ENCODE results near the gene RTKN. TPM values are rescaled to one million over a fixed set of nuclear protein-coding genes. Genes with fewer than 3 reads are reported as not detected.
A peak's percentile ranks its signal among the peaks of the same experiment; 100 is the strongest.
"Not testable (repeated sequence)": the region's sequence is repeated elsewhere in the genome, so short reads cannot be mapped to it uniquely, and the experiment has no call there.

Gene RTKN, protein sequence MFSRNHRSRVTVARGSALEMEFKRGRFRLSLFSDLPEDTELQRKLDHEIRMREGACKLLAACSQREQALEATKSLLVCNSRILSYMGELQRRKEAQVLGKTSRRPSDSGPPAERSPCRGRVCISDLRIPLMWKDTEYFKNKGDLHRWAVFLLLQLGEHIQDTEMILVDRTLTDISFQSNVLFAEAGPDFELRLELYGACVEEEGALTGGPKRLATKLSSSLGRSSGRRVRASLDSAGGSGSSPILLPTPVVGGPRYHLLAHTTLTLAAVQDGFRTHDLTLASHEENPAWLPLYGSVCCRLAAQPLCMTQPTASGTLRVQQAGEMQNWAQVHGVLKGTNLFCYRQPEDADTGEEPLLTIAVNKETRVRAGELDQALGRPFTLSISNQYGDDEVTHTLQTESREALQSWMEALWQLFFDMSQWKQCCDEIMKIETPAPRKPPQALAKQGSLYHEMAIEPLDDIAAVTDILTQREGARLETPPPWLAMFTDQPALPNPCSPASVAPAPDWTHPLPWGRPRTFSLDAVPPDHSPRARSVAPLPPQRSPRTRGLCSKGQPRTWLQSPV
- polyA plus RNA-seq (2012; ENCODE audit: insufficient read depth, insufficient read length): 2.0 TPM

DNA sequence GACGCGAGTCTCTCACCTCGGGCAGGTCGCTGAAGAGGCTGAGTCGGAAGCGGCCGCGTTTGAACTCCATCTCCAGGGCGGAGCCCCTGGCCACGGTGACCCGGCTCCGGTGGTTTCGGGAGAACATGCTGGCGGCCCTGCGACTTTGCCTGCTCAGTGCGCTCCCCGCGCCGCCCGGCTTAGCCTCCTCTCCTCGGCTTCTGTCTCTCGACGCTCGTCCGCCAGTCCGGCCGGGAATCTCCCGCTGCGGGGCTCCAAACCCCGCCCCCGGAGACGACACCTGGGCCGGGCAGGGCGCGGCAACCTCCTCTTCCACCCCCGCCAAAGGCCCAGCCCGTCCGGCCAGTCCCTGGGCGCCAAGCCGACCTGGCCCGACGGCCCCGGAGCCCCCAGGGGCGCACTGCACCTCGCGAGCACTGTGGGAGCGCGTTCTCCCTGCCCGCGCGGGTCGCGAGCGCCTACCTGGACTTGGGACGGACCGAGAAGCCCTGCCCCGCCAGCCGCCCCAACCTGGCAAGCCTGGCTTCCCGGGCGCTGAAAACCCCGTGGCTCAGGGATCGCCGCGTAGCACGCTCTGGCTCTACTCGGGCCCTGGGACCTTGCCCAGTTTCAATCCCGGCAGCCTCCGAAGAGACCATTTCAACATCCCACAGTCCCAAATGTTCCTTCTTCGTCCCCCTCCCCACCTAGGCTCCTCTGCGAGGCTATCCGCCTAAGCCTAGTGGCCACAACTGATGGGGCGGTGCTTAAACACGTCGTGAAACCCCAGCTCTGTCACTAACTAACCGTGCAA is at the start of gene RTKN:
Gene RTKN (minus strand): TSS at position 248 of the 793 bp plus-strand sequence. CDS start 121 bp downstream, at position 127.
- H3K4me3 ChIP-seq (ENCODE audit: low read length): no peak within 1 kb of the TSS
- no peak for DNase-seq (ENCODE audit: low read depth, low spot score)

DNA sequence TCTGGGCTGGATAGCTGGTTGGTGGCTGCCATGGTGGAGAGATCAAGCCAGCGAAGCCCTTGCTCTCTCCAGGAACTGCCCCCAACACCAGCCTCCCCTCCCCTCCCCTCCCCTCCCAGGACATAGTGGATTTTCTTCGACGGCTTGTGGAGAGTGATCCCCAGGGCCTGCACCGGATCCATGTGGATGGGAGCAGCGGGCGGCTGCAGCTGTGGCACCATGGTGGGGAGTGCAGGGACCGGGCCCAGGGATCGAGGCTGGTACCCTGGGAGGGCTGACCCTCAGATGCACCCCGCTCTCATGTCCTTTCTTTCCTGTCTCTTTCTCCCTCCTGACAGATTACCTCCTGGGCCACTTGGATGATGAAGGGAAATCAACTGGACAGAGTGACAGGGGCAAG is 48.2 kb upstream of the RTKN start:
- DNase-seq (ENCODE audit: low read depth, low spot score): no peak
- no peak overlapping the region for H3K4me3 ChIP-seq (ENCODE audit: low read length)

DNA sequence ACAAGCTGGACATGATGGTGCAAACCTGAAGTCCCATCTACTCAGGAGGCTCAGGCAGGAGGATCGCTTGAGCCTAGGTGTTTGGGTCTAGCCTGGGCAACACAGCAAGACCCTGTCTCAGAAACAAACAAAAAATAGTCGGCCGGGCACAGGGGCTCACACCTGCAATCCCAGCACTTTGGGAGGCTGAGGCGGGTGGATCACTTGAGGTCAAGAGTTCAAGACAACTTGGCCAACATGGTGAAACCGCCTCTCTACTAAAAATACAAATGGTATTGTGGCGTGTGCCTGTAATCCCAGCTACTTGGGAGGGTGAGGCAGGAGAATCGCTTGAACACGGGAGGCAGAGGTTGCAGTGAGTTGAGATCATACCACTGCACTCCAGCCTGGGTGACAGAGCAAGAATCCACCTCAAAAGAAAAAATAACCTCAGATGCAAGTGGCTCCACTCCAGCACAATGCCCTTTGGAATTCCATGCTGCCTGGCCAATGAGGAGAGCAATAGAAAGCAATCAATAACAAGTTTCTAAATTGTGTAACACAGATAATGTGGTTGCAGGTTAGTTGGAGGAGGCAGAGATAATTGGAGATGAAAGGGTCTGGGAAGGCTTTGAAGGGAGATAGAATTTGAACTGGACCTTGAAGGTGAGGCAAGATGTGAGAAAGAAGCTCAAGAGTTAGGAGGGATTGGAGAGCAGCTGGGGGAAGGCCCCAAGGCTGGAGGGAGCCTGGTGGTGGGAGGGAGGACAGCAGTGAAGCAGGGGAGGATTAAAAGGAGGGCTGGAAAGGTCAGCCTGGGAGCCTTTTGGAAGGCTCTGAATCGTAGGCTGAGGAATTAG is 47.1 kb upstream of the RTKN start:
- no peak overlapping the region for H3K4me3 ChIP-seq (ENCODE audit: low read length)
- no peak for DNase-seq (ENCODE audit: low read depth, low spot score)

DNA sequence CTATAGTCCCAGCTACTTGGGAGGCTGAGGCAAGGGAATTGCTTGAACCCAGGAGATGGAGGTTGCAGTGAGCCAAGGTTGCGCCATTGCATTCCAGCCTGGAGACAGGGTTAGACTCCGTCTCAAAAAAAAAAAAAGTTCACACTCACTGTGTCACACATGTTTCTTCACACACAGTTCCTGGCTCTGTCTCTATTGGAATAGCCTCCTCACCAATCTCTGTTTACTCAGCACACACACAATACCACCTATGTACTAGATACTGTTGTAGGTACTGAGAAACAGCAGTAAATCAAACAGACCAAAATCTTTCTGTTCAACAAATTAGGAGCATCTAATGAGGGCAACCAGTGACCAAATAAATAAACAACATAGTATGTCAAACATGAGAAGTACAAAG is 44.4 kb upstream of the RTKN start:
- no peak for DNase-seq (ENCODE audit: low read depth, low spot score)
- H3K4me3 ChIP-seq (ENCODE audit: low read length): no peak overlapping the region

DNA sequence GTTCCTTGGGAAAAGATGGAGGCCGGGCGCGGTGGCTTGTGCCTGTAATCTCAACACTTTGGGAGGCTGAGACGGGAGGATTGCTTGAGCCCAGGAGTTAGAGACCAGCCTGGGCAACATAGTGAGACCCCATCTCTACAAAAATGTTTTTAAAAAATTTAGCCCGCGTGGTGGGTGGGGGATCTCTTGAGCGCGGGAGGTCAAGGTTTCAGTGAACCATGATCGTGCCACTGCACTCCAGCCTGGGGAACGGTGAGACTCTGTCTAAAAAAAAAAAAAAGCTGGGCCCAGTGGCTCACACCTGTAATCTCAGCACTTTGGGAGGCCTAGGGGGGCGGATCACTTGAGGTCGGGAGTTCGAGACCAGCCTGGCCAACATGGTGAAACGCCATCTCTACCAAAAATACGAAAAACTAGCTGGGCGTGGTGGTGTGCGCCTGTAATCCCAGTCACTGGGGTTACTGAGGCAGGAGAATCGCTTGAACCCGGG is 42.0 kb upstream of the RTKN start:
- peak overlapping the region; percentile 95 for H3K4me3 ChIP-seq (ENCODE audit: low read length)
- DNase-seq (ENCODE audit: low read depth, low spot score): not testable (repeated sequence)

DNA sequence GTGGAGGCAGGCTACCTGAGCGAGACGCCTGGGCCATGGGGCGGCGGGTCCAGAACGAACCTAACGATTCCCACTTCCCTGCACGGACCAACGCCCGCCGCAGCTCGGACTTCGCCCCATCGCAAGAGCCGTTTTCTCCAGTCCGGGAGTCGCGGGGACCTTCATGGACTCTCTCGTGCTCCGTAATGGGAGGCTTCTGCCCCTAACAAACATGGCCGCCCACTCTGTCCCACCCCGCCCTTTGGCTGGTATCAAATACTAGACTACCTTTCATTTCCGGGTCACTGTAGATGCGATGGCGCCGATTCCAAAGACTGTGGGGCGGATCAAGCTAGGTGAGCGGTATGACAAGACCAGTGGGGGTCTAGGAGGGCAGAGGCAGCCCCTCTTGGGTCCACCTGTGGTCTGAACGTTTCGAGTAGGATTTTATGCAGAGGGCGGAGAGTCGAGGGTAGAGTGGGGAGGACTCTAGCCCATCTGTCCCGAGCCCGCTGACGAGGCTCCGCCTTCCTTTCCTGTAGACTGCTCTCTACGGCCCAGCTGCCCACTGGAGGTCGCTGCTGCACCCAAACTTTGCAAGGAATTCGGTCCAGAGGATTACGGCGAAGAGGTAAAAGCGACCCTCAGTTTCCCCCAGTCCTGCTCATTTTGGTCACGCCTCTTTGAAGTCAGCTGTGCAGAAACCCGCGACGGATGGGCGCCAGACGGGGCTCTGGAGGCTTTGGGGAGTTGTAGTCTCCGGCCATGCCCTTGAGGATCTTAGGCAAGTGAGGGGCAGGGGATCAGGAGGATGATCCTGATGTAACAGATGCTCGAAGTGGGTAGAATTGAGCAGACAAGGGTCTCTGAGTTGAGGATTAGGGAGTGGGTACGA is 41.3 kb upstream of the RTKN start, which contains the start of the genes CCDC142 and TTC31:
Gene CCDC142 (minus strand): TSS at position 198 of the 874 bp plus-strand sequence. CDS start 161 bp downstream, at position 37.
Gene TTC31 (plus strand): TSS at position 281 of the 874 bp plus-strand sequence. CDS start 15 bp downstream, at position 296.
- peak; percentile 93 for DNase-seq (ENCODE audit: low read depth, low spot score)

DNA sequence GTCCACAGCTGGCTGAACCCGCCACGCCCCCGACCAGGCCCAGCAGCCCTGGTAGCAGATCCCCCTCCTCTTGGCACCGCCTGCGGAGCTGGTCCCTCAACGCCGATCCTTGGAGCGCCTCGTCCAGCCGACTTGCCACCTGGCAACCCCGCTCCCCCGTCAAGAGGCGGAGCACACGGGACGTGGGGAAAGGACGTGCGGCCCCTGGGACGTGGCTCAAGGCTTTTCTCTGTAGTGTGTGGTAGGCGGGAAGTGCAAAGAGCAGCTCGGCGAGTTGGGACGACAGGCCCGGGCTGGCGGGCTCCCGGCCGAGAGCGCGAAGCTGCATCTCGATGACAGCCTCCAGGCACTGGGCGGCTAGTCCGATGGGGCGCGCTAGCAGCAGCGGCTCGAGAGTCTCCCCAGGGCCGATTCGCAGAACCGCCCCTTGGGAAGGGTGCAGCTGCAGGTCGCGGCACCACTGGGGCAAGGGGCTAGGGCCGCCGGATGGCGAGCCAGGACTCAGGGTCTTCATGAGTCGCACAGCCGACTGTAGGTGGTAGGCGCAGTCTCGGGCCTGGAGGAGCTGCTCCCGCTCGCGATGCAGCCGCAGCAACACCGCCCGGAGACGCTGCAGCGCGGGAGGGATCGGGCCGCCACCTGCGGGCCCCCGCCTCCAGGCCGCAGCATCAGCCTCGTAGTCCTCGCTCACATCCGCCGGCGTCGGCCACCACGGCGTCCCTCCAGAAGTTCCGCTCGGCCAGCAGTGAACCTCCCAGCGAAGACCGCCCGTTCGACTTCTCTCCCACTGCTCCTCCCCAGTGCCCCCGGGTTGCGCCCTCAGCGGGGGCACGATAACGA is 40.4 kb upstream of the RTKN start:
- H3K4me3 ChIP-seq (ENCODE audit: low read length): peak overlapping the region; percentile 95
- DNase-seq (ENCODE audit: low read depth, low spot score): no peak

More for the DNA sequence above, 41.3 kb upstream of the RTKN start, which contains the start of the genes CCDC142 and TTC31:
- peak within 1 kb of the TSS; percentile 95 for H3K4me3 ChIP-seq (ENCODE audit: low read length)

DNA sequence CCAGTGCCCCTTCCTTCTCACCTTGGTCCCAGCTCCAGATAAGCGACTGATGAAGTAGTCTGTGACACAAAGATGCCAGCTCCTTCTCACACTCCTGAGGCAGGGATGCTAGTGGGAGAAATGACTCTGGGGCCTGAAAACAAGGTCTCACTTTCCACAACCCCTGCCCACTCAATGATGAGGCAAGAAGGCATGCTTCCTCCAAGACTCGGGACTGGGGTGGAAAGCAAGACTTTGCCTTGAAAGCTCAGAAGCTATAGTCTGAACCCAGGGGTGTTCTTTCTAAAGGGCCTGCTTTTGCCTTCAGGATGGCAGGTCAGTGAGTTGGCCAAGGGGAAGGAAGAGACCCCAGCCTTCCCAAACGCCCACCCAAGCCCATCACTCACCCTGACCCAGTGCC is 39.7 kb upstream of the RTKN start:
- no peak for DNase-seq (ENCODE audit: low read depth, low spot score)
- H3K4me3 ChIP-seq (ENCODE audit: low read length): peak overlapping the region; percentile 95

DNA sequence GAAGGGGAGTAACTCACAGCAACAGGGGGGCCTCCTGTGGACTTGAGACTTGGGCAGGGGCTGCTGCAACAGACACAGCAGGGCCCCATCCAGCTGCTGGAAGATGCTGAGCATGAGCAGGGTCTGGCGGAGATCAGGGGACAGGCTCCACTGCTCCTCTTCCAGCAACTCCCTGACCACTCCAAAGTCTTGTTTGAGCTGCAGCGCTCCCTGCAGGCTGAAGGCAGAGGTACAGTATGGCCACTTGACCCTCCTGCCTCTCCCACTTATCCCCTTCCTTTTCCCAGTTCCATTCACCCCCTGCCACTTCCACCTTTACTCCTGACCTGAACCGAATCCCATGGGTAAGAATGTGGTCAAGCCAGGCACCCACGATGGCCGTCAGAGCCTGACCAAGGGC is 33.2 kb upstream of the RTKN start:
- no peak overlapping the region for H3K4me3 ChIP-seq (ENCODE audit: low read length)
- DNase-seq (ENCODE audit: low read depth, low spot score): no peak

DNA sequence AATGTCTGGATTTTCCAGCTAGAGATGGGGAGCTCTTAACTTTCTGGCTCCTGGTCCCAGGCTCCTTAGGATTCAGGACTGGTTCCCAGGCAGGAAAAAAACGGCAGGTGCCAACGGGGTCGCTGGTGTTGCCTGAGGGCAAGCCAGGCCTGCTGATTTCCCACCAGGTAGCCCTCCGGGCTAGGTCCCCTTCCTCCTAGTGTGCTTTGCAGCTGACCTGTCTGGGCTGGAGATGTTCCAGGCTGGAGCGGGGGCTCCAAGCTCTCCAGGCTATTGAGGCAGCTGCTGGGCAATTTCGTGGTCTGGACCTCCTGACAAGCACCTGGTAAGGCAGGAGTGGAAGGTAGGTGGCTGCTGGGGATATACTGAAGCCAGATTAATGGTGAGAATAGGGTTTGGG is 32.7 kb upstream of the RTKN start:
- H3K4me3 ChIP-seq (ENCODE audit: low read length): no peak overlapping the region
- DNase-seq (ENCODE audit: low read depth, low spot score): no peak

DNA sequence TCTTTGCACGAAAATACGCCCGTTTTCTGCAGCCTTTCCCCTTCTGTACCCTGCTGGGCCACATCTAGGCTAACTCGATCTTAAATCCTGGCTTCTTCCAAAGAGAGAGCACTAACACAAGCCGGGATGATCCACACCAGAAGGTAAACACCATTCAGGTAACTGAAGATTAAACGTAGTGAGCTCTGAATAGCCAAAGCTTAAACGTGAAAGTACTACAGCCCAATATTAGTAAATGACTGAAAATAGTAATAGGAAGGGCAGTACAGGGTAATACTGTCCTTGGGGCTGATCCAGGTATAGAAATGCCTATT is 31.2 kb upstream of the RTKN start:
- no peak for DNase-seq (ENCODE audit: low read depth, low spot score)
- peak overlapping the region; percentile 96 for H3K4me3 ChIP-seq (ENCODE audit: low read length)

DNA sequence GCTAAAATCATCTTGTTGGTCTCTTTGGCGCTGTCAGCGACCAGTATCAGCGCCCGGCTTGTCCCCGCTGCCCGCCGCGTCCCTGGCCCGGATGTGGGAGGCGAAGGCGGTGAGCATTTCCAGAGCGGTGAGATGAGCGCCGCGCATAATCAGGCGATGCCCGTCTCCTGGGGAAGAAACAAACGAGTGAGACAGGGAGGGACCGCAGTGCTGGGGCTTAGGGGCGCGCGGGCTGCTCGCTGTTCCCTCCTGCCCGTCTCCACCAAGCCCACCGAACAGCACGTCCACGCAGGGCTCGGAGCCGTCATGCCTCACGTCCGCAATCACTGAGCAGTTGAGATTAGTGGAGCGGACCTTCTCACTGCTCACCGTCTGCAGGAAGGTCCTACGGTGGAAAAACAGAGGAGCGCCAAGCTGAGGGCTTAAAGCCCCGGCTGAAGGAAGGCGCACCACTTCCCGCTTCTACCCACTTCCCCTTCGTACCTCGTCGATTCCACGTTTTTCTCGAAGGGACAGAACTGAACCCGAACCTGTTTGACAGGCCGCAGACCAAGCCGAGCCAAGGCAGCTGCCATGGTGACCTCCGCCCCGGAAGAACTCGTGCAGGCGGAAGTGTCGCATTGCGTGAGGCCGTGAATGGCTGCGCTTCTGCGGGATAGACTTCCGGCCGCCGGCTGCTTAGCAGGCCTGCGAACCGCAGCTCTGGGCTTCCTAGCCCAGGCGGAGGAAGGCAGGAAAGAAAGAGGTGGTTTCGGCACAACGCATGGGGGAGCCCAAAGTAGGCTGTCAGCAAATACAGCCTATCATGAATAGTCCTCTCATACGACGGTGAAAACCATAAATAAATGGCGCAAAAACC is 30.6 kb upstream of the RTKN start, which contains the start of gene MRPL53:
Gene MRPL53 (minus strand): TSS at position 595 of the 859 bp plus-strand sequence. CDS start 20 bp downstream, at position 575.
- DNase-seq (ENCODE audit: low read depth, low spot score): peak; percentile 96
- peak within 1 kb of the TSS; percentile 96 for H3K4me3 ChIP-seq (ENCODE audit: low read length)

DNA sequence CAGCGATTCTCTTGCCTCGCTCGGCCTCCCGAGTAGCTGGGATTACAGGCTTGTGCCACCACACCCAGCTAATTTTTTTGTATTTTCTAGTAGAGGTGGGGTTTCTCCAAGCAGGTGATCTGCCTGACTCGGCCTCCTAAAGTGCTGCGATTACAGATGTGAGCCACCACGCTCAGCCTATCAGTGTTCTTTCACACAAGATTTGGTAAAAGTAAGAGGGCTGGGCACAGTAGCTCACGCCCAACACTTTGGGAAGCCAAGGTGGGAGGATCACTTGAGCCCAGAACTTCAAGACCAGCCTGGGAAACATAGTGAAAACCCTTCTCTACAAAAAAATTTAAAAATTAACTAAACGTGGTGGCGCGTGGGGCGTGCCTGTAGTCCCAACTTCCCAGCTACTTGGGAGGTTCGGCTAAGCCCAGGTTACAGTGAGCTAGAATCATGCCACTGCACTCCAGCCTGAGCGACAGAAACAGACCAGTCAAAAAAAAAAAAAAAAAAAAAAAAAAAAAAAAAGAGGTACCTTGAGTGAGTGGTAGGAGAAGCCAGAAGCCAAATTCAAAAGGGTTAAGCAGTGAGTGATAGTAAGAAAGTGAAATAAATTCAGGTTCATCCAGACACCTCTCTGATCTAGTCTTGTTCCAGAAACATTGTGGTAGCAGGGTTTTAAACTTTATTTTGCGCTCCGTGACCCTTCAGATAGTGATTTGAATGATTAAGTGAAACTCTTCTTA is 29.8 kb upstream of the RTKN start:
- peak overlapping the region; percentile 96 for H3K4me3 ChIP-seq (ENCODE audit: low read length)
- DNase-seq (ENCODE audit: low read depth, low spot score): no peak

DNA sequence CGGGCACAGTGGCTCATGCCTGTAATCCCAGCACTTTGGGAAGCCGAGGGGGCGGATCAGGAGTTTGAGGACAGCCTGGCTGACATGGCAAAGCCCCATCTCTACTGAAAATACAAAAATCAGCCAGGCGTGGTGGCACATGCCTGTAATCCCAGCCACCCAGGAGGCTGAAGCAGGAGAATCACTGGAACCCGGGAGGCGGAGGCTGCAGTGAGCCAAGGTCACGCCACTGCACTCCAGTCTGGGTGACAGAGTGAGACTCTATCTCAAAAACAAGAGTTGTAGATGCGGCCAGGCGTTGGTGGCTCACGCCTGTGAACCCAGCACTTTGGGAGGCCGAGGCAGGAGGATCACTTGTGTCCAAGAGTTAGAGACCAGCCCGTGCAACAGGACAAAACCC is 29.0 kb upstream of the RTKN start:
- H3K4me3 ChIP-seq (ENCODE audit: low read length); DNase-seq (ENCODE audit: low read depth, low spot score): not testable (repeated sequence)

DNA sequence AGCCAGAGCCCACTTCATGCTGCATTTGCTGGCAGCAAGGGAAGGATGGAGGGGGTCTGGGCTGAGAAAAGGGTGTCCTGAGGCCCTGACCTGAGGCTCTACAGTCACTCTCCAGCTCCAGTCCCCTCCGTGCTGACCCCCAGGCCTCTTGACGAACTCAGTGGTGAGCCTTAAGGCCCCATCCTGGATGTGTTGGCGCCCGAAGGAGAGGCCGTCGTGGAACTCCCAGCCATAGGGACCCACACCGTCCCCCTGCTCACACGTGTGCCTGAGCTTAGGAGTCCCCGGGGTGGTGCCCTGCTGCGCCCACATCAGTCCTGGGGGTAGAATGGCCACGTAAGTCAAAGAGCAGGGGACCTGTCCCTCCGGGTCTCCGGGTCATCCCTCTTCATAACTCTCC is 22.7 kb upstream of the RTKN start:
- DNase-seq (ENCODE audit: low read depth, low spot score): no peak

More for the DNA sequence above, 22.7 kb upstream of the RTKN start:
- peak overlapping the region; percentile 77 for H3K4me3 ChIP-seq (ENCODE audit: low read length)
